NCI-H1436 treated with DMSO at 0.1 percent for 48 hours (cell line): ENCODE measurements around the gene CCDC120.

ENCODE experiments used
- DNase-seq: peaks from one replicate; lab custom pipeline; 2025; lab: John Stamatoyannopoulos, UW

The CCDC120 gene

DNA sequence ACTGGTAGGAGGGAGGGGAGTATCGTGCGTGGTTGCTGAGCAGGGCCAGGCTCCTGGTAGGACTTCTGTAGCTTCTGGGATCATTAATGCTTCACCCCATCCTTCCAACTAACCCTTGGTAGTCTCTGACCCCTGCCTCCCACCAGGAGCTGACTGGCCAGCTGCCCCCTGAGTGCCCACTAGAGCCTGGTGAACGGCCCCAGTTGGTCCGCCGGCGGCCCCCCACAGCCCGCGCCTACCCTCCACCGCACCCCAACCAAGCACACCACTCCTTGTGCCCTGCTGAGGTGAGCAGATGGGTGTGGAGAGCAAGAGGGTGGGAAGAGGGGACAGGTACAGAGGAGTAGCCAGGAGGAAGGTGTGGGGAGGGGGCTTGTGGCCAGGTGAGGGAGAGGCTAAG lies 4.9 kb downstream of the CCDC120 start:
- DNase-seq: no peak

DNA sequence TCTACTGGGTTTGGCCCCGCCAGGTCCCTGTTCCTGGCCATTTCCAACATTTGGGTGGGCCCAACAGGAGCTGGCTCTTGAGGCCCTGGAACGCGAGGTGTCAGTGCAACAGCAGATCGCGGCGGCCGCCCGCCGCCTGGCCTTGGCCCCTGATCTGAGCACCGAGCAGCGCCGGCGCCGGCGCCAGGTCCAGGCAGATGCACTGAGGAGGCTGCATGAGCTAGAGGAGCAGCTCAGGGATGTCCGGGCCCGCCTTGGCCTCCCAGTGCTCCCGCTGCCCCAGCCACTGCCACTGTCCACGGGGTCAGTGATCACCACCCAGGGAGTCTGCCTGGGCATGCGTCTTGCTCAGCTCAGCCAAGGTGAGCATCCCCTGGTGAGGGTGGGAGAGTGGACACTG lies 5.5 kb downstream of the CCDC120 start:
- DNase-seq: no peak

DNA sequence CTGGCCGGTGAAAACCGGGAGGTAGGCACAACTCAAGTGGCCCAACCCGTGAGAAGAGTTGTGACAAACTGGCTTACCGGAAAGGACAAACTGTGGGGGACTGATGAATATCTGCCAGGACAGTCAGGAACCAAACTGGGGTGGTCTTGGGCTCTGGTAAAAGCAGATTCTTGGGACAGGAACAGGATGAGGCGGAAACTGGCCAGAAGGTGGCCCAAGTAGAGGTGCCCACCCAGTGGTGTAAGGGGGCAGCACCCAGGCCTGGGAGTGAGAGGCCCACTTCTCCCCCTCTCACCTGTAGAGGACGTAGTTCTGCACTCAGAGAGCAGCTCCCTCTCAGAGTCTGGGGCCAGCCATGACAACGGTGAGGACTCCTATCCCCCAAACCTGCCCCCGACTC lies 5.9 kb downstream of the CCDC120 start:
- DNase-seq: no peak

DNA sequence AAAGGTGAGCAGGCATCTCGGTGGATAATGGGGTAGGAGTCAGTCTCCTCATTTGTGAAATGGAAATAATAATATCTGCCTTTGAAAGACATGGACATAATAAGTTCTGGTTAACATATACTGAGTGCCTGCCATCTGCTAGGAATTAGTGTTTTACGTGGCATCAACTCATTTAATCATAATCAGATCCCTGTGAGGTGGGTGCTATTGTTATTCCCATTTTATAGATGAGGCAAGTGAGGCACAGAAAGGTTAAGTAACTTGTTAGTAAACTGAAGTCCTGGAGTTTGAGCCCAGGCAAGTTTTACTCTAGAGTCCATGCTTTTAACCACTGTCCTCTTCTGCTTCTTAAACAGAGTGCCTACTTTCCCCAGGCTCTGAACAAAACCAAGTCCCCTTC lies 7.5 kb downstream of the CCDC120 start:
- DNase-seq: no peak

DNA sequence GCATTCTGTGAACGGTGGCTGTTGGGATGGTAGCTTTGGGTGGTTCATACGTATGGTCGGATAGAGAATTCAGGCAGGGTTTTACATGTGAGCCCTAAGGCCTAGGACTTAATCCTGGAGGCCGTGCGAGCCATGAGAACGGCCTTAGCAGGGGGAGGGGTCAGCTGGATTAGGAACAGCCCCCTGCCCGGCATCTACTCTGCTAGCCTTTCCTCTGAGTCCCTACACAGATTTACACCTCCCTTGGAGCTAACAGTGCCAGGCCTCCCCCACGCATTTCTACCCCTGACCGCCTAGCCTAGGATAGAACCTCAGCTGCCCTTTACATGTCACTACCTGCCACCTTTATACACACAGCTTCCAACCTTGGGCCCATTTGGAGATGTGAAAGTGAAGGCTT lies 7.9 kb downstream of the CCDC120 start:
- DNase-seq: no peak

DNA sequence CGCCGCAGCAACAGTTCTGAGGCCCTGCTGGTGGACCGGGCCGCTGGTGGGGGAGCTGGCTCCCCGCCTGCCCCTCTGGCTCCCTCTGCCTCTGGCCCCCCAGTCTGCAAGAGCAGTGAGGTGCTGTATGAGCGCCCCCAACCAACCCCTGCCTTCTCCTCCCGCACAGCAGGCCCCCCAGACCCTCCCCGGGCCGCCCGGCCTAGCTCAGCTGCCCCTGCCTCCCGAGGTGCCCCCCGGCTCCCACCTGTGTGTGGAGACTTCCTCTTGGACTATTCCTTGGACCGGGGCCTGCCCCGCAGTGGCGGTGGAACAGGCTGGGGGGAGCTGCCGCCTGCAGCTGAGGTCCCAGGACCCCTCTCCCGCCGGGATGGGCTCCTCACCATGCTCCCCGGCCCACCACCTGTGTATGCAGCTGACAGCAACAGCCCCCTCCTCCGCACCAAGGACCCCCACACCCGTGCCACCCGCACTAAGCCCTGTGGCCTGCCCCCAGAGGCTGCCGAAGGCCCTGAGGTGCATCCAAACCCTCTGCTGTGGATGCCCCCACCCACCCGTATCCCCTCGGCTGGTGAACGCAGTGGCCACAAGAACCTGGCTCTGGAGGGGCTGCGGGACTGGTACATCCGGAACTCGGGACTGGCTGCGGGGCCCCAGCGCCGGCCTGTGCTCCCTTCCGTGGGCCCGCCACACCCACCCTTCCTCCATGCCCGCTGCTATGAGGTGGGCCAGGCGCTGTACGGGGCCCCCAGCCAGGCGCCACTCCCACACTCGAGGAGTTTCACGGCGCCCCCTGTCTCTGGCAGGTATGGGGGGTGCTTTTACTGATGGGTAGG lies 8.7 kb downstream of the CCDC120 start:
- no peak for DNase-seq

DNA sequence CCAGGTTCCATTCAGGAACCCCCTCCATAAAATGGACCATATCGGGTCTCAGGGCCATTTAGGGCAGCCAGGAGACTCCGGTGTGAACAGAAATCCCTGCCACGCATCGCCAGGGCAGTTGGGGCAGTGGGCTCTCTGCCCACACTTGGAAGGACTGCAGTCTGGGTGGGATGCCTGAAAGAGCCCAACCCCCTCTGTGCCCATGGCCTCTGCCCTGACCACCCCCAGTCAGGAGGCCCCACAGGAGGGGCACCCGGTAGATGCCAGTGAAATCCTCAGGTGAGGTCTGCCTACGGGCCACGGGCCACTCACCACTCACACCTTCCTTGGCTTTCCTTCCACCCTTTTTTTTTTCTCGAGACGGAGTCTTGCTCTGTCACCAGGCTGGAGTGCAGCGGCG lies 10.2 kb downstream of the CCDC120 start:
- DNase-seq: no peak

DNA sequence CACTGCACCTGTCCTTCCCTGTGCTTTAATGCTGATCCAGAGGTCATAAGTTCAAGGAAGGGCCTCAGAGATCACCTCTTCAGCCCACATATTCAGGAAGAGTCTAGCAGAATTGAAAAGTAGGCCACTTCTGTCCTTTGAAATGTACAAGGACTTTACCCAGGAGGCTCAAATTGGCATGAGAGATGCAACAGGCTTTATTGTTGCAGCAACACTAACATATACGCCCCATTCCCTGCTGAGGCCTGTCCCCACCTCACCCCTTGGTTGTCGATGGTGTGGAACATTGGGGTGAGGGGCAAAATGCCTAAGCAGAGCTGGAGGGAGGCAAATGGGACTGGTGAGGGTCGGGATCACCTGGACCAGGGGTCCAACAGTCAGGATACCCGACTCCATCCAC lies 12.2 kb downstream of the CCDC120 start:
- no peak for DNase-seq

DNA sequence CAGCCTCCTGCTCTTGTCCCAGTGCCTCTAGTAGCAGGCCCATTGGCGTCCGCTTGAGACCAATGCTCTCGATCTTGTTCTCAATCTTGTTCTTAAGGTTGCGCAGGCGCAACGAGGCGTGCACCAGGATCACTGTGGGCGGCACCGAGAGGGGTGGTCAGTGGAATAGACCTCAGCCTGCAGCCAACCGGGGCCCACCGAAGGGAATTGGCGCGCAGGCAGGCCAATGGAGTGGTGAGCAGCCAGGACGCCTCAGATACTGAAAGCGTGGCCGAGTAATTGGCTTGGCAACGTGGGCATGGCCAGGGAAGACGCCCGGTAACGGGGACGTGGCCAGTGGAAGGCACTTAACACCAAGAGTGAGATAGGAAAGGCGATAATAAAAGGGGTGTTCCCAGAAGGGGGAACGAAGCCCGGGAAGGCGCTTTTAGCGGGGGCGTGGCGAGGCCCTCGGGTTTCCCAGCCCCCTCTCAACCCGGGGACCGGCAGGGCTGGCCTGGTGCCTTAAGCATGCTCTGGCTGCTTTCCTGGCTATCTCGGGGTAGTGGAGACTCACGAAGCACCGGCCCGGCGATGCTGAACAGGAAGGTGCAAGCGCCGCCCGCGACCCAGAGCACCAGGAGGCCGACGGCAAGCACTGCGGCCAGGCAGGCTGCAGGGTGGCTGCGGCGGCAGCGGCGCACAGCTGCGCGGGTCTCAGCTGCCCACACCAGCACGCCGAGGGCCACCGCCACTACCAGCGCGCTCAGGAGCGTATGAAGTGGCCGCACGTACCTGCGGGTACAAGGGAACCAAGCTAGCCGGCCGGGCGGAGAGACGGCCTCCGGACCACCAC lies 13.3 kb downstream of the CCDC120 start:
- DNase-seq: no peak

DNA sequence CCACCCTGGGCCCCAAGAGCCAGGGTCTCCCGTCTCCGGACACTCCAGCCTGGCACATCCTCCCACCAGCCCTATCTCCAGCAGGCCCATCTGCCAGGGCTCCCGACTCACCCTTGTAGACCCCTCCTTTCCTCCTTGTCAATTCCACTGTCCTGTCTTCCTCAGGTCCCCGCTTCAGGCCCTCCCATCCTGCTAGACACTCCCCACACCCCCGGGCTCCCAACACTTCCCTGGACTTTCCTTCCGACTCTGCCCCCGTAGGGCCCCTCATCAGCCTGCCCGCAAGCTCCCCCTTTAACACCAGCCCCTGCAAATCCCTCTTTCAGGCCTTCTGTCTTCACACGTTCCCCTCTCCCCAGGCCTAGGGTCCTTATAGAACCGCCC lies 13.9 kb downstream of the CCDC120 start:
- no peak for DNase-seq

DNA sequence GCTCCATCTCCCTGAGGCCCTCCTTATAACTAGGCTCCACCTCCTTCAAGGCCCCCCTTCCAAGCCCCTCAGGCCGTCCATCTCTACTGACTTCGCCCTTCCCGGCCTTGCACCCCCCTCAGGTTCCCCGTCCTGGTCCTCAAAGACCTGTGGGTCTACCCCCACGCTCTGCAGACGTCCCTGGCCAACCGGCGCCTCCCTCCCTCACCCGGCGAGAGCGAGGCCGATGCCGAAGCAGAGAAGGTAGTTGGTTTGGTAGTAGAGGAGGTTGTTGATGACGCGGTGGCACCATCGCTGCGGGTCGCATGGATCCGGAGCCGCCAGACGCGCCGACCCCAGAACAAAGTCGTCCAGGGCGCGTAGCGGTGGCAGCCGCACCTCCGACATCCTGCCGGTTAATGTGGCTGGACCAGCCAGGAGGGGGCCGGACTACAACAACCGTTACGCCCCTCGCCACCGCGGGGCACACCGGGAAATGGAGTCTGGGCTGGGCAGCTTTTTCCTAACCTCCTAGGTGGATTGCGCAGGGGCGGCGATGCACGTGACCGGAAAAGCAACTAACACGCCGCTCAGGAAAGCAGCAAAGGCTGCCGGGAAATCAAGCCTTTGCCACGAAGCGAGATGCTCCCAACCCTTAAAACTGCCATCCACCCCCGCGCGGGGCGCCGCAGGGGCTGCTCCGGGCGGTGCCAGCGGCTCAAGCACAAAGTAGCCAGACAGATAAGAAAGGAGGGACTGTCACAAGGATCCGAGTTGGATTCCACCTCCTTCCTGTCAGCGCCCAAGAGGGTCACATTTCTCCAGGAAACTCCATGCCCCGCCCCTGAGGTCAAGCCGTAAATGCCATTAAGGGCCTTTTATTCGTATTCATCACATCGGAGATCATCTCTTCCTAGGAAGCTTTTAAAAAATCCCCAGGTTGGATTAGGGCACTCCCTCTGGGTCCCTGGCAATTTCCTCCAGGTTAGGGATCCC lies 15.1 kb downstream of the CCDC120 start, which contains the start of gene PRAF2:
Gene PRAF2 (minus strand): TSS at position 402 of the 975 bp plus-strand sequence. CDS start 15 bp downstream, at position 387.
- peak; percentile 36 for DNase-seq

DNA sequence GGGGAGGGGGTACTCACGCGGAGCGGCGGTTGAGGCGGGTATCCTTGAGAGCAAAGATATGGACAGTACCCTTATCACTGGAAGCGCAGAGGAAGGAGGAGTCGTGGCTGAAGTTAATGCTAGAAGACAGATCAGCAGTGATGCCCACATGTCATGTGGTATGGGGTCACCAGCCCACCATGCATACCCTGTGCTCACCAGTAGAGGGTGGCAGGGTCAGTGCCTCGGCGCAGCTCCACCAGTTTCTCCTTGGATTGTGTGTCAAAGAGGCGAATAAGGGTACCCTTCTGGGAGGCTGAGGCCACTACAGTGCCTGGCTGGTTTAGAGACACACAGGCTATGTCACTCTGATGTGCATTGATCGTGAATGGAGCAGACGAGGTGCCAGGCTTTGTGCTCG lies 16.5 kb downstream of the CCDC120 start:
- DNase-seq: no peak

DNA sequence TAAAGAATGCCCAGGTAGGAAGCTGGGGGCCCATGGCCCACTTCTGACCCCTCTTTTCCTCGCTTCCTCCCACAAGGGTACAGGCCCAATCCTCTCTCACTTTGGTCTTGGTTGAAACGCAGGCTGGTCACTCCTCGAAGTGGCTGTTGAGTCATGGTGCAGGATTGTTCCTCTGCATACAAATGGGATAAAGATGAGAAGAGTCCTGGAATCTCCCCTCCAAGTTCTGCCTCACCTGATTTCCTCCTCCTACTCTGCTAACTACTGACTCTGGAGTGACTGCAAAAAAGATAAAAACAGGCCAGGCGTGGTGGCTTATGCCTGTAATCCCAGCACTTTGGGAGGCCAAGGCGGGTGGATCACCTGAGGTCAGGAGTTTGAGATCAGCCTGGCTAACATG lies 19.1 kb downstream of the CCDC120 start:
- DNase-seq: no peak

DNA sequence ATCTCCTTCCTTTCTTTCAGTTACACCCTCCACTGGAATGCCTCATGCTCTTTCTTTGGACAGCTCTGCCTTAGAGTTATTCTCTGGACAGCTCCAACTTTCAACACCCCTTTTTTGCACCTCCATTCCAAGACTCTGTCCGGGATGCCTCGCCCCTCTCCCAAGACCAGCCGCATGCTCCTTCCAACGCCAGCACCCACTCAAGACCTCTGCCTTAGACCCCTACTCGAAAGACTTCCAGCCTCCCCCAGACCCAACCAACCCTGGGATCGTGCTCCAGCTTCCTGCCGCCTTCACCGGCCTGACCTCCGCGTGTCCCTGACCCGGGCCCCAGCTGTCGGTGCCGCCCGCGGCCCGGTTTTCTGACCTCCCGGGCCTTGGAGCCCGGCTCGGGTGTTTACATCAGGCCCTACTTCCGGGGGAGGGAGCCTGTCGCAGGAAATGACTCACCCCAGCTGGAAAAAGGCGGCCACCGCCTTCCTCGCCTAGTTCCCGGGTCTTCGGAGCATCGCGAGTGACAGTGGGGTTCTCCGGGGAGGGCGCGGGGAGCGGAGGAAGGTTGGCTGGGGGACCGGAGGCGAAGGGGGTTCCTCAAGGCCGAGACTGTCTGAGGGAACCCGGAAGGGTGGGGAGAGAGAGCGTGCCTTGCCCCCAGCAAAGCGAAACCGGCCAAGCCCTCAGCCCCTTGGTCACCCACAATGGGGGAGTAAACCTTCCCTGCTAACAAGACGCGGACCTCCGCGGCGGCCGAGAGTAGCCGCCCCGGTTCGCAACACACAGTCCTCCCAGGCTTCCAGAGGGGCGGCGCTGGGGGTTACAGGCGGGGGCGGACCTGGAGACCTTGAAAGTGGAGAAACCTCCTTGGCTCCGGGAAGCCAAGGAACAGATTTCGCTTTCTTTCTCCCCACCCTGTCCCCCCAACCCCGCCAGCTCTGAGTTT lies 21.0 kb downstream of the CCDC120 start, which contains the start of gene WDR45:
Gene WDR45 (minus strand): TSS at position 399 of the 940 bp plus-strand sequence. CDS start 1,792 bp downstream, outside the sequence.
- DNase-seq: no peak

DNA sequence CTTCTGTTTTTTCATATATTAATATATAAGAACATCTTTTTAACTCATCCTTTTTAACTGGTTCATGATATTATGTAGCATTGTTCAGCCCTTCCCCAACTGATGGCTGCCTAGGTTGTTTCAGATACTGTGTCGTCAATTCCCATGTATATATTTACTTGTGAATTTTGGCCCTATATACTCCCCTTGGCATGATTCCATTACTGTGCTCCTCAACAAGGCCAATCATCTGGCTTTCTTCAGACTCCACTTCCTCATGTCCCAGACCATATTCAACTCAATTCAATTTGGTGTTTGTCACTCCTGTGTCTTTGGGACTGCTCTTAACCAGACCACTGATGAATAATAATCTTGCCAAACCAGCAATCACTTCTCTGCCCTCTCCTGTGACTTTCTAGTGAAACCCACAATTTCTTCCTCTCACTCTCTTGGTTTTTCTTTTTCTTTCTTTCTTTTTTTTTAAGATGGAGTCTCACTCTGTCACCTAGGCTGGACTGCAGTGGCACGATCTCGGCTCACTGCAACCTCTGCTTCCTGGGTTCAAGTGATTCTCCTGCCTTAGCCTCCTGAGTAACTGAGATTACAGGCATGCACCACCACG lies 23.6 kb downstream of the CCDC120 start:
- DNase-seq: no peak

DNA sequence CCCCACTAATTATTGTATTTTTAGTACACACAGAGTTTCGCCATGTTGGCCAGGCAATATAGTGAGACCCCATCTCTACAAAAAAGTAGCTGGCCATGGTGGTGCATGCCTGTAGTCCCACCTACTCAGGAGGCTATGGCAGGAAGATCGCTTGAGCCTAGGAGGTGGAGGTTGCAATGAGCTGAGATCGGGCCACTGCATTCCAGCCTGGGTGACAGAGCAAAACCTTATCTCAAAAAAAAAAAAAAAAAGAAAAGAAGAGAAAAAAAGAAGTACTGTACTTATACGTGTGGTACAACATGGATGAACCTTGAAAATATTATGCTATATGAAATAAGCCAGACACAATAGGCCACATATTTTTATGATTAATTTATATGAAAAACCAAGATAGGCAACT lies 30.8 kb downstream of the CCDC120 start:
- DNase-seq: no peak

DNA sequence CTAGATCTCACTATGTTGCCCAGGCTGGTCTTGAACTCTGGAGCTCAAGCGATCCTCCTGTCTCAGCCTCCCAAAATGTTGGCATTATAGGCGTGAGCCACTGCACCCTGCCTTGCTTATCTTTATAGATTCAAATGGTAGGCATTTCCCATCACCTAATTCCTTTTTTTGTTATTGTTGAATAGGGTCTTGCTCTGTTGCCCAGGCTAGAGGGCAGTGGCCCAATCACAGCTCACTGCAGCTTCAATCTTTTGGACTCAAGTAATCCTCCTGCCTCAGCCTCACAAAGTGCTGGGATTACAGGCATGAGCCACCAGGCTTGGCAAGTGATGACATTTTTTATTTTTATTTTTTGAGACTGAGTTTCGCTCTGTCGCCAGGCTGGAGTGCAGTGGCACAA lies 37.6 kb downstream of the CCDC120 start:
- no peak for DNase-seq

DNA sequence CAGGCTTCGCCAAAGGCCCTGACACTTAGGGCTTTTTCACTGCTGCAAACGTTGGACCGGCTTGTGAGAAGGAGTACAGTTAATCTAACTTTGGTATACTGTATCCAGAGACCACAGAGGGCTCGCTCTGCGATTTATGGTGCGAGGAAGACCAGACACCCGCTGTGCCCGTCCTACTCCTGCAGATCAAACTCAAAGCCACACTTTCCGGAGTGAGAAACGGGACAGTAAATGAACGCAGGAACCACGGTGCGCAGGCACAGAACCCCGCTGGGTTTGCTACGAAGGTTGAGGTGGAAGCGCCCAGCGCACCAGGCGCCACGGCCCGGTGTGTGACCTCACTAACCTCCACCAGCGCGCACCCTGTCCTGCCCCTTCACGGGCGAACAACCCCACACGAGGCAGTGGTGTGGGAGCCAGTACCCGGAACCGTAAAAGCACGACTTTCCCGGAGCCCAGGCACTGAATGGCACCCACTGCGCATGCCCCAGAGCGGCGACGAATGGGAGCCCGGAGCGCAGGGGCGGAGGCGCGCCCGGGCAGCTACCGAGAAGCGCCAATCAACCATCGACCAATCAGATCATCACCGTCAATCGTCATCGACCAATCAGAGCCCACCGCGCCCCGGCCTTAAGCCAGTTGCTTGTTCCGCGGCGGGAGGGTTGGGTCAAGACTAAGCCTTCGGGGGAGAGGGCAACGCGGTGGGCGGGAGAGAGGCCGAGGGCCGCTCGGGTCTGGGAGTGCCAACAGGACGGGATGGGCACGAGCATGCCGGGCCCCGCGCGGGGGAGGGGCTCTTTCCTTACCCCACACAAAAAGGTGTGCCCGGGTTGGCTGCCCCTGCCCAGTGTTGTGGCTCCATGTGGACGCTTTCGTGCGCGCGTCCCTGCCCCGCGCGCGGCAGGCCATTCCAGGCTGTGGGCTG lies 42.2 kb downstream of the CCDC120 start:
- DNase-seq: peak; percentile 37

DNA sequence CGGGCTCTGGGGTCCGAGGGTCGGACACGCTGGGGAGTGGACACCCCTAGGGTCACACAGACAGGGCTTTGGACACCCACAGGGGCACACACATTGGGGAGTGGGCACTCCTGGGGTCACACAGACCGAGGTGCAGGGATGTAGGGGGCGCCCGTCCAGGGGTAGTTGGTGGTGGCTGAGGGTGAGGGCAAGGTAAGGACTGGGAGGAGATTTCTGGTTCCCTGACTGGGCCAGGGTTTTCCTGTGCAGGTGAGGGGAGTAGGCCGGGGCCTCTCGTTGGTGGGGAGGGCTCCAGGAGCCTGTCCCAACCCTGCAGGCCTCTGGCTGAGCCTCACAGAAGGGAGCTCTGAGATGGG lies 42.8 kb downstream of the CCDC120 start:
- DNase-seq: no peak
